ENCODE measurements around the gene RGS6.

The RGS6 gene

DNA sequence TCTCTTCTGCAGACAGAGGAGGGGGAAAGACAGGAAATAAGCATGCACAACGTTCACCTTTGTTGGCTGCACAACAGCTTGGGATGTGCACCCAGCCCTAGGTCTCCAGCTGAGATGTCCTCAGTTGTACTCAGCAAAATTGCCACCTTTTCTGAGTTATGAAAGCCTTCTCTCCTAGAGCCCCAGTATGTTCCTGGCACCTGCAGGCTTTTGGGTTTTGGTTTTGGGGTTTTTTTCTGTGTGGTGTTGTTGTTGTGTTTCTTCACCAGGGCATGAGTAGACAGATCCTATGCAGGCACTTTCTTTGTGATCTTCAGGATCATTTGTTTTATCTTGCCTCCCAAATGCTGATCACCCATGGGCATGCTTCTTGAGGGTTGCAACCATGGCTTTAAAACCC, 498.2 kb downstream of the RGS6 start:
- no peaks in the 10 kb centered on the region for H3K36me3 ChIP-seq (ENCODE audit: control insufficient read depth in 1 of 2, insufficient read depth in 2 of 2, low read length in 2 of 2)
- H3K18ac ChIP-seq (ENCODE audit: low read length): no peak overlapping the region
- no peaks in the 10 kb centered on the region for H3K27me3 ChIP-seq (ENCODE audit: insufficient read depth, low read length)
- peaks cover 0 to 6% of the 10 kb centered on the region in 2 experiments for H3K4me1 ChIP-seq (ENCODE audit: control insufficient read depth in 1 of 2, insufficient read depth in 2 of 2, low read length in 2 of 2)
- H2BK12ac ChIP-seq (ENCODE audit: low read length): no peak overlapping the region
- no peak overlapping the region for H2AK5ac ChIP-seq (ENCODE audit: low read length)
- H3K79me1 ChIP-seq (ENCODE audit: low read length): peaks cover 2% of the 10 kb centered on the region
- no peak overlapping the region for H4K12ac ChIP-seq (ENCODE audit: low read depth, low read length)
- H4K91ac ChIP-seq (ENCODE audit: low read depth, low read length): no peak overlapping the region
- no peak overlapping the region for H3K14ac ChIP-seq (ENCODE audit: low read length)
- H3K4me3 ChIP-seq (ENCODE audit: low read depth, low read length): no peak overlapping the region
- no peak overlapping the region for H3K23ac ChIP-seq (ENCODE audit: low read length)
- no peak overlapping the region for H2BK120ac ChIP-seq (ENCODE audit: insufficient read depth, low read length, poor library complexity)
- H3K9ac ChIP-seq (ENCODE audit: low read length): no peak overlapping the region
- no peaks in the 10 kb centered on the region for H3K9me3 ChIP-seq (ENCODE audit: insufficient read depth, low read depth, low read length)
- no peak overlapping the region for H3K27ac ChIP-seq (ENCODE audit: low read depth, low read length)
- no peak overlapping the region for H3K4me2 ChIP-seq (ENCODE audit: low read length)
- H3K4ac ChIP-seq (ENCODE audit: low read depth, low read length): no peak overlapping the region
- H3K79me2 ChIP-seq (ENCODE audit: control insufficient read depth, insufficient read depth, low read length, poor library complexity): no peaks in the 10 kb centered on the region
- WGBS (ENCODE audit: extremely low coverage, insufficient coverage, insufficient read length): no CpG with 5 or more reads among the region's 1 CpG
- no peak overlapping the region for H4K8ac ChIP-seq (ENCODE audit: low read depth, low read length)
- no peak for DNase-seq
- H2BK5ac ChIP-seq (ENCODE audit: low read depth, low read length, poor library complexity): no peak overlapping the region
- no peak overlapping the region for H2AFZ ChIP-seq (ENCODE audit: insufficient read depth, low read length, poor library complexity)

DNA sequence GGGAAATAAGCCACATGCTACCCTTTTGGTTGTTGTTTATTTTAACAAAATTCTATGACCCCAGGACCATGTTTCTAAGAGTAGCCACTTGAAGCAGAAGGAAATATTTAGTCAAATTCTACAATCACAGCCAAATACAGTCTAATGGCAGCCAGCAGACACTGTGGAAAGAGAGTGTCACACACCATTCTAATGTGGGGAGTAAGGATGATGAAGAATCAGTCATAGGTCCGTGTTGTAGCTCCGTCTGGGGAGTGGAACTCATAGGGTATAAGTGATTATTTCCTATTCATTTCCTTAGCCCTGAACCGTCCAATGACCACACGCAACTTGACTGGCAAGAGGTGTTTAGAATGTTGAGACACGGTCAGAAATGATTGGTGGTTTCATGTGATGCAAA, 500.5 kb downstream of the RGS6 start:
- Histone ChIP-seq H2AK5ac (ENCODE audit: low read length) (no peak overlapping the region), H4K12ac (ENCODE audit: low read depth, low read length) (no peak overlapping the region), H3K27me3 (ENCODE audit: insufficient read depth, low read length) (no peaks in the 10 kb centered on the region), H3K23ac (ENCODE audit: low read length) (no peak overlapping the region), H3K18ac (ENCODE audit: low read length) (no peak overlapping the region), H3K4me1 (ENCODE audit: control insufficient read depth in 1 of 2, insufficient read depth in 2 of 2, low read length in 2 of 2) (peaks cover 0 to 8% of the 10 kb centered on the region in 2 experiments), H3K4me2 (ENCODE audit: low read length) (no peak overlapping the region), H4K8ac (ENCODE audit: low read depth, low read length) (no peak overlapping the region), H3K4ac (ENCODE audit: low read depth, low read length) (no peak overlapping the region), H3K36me3 (ENCODE audit: control insufficient read depth in 1 of 2, insufficient read depth in 2 of 2, low read length in 2 of 2) (no peaks in the 10 kb centered on the region), H3K4me3 (ENCODE audit: low read depth, low read length) (no peak overlapping the region), H3K9ac (ENCODE audit: low read length) (no peak overlapping the region), H3K79me2 (ENCODE audit: control insufficient read depth, insufficient read depth, low read length, poor library complexity) (no peaks in the 10 kb centered on the region), H2BK12ac (ENCODE audit: low read length) (no peak overlapping the region), H3K9me3 (ENCODE audit: insufficient read depth, low read depth, low read length) (no peaks in the 10 kb centered on the region), H3K27ac (ENCODE audit: low read depth, low read length) (no peak overlapping the region), H4K91ac (ENCODE audit: low read depth, low read length) (no peak overlapping the region), H2BK120ac (ENCODE audit: insufficient read depth, low read length, poor library complexity) (no peak overlapping the region), H2BK5ac (ENCODE audit: low read depth, low read length, poor library complexity) (no peak overlapping the region), H3K14ac (ENCODE audit: low read length) (no peak overlapping the region), H3K79me1 (ENCODE audit: low read length) (peaks cover 2% of the 10 kb centered on the region), H2AFZ (ENCODE audit: insufficient read depth, low read length, poor library complexity) (no peak overlapping the region)
- DNase-seq: no peak
- no CpG with 5 or more reads among the region's 5 CpGs for WGBS (ENCODE audit: extremely low coverage, insufficient coverage, insufficient read length)

DNA sequence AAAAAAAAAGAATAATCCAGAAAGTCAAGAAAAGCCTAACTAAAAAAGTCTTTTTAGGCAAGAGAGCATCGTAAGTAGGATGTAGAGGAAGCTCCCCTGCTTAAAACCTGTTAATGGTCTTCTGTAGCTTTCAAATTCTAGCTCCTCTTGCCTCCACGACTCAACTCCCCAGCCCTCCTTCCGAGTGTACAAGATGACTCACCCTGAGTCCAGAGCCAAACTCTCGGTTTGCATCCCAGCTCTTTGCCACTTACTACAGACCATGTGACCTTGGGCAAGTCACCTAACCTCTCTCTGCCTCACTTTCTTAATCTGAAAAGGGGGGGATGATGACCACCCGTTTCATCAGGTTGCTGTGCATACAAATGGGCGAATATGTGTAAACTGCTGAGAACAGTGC, 501.3 kb downstream of the RGS6 start:
- Histone ChIP-seq H3K36me3 (ENCODE audit: control insufficient read depth in 1 of 2, insufficient read depth in 2 of 2, low read length in 2 of 2) (no peaks in the 10 kb centered on the region), H3K9me3 (ENCODE audit: insufficient read depth, low read depth, low read length) (no peaks in the 10 kb centered on the region), H3K4me2 (ENCODE audit: low read length) (no peak overlapping the region), H3K79me2 (ENCODE audit: control insufficient read depth, insufficient read depth, low read length, poor library complexity) (no peaks in the 10 kb centered on the region), H2BK120ac (ENCODE audit: insufficient read depth, low read length, poor library complexity) (no peak overlapping the region), H3K23ac (ENCODE audit: low read length) (no peak overlapping the region), H3K18ac (ENCODE audit: low read length) (no peak overlapping the region), H3K14ac (ENCODE audit: low read length) (no peak overlapping the region), H3K27ac (ENCODE audit: low read depth, low read length) (no peak overlapping the region), H4K8ac (ENCODE audit: low read depth, low read length) (no peak overlapping the region), H2BK5ac (ENCODE audit: low read depth, low read length, poor library complexity) (no peak overlapping the region), H3K9ac (ENCODE audit: low read length) (no peak overlapping the region), H2AK5ac (ENCODE audit: low read length) (no peak overlapping the region), H3K4me1 (ENCODE audit: control insufficient read depth in 1 of 2, insufficient read depth in 2 of 2, low read length in 2 of 2) (peaks cover 6 to 14% of the 10 kb centered on the region in 2 experiments), H3K27me3 (ENCODE audit: insufficient read depth, low read length) (no peaks in the 10 kb centered on the region), H3K4ac (ENCODE audit: low read depth, low read length) (no peak overlapping the region), H3K79me1 (ENCODE audit: low read length) (peaks cover 6% of the 10 kb centered on the region), H4K91ac (ENCODE audit: low read depth, low read length) (no peak overlapping the region), H2BK12ac (ENCODE audit: low read length) (no peak overlapping the region), H4K12ac (ENCODE audit: low read depth, low read length) (no peak overlapping the region), H3K4me3 (ENCODE audit: low read depth, low read length) (no peak overlapping the region), H2AFZ (ENCODE audit: insufficient read depth, low read length, poor library complexity) (no peak overlapping the region)
- no CpG with 5 or more reads among the region's 6 CpGs for WGBS (ENCODE audit: extremely low coverage, insufficient coverage, insufficient read length)
- no peak for DNase-seq

DNA sequence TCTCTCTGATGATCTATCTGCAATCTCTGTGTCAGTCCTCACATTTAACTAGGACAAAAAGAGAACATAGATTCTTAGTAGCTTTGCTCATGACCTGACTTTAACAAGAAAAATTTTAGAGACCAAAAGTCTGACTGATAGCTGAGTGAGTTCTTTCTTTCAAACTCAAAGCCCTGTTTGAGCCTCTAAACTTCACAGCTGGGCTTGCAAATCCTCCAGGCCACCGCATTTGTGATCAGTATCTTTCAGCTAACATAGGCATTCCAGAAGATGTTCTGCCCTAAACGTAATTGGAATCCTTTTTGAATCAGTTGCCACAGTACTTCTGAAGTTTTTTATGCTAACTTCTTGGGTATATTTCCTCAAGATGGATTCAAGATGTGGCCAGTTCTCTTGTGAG, 502.6 kb downstream of the RGS6 start:
- H3K4me1 ChIP-seq (ENCODE audit: control insufficient read depth in 1 of 2, insufficient read depth in 2 of 2, low read length in 2 of 2): peaks cover 7 to 15% of the 10 kb centered on the region in 2 experiments
- H3K79me2 ChIP-seq (ENCODE audit: control insufficient read depth, insufficient read depth, low read length, poor library complexity): no peaks in the 10 kb centered on the region
- no peak overlapping the region for H2BK12ac ChIP-seq (ENCODE audit: low read length)
- no peak overlapping the region for H3K23ac ChIP-seq (ENCODE audit: low read length)
- no peak overlapping the region for H3K4me3 ChIP-seq (ENCODE audit: low read depth, low read length)
- no peak overlapping the region for H4K91ac ChIP-seq (ENCODE audit: low read depth, low read length)
- peak; percentile 42 to 77 for DNase-seq
- H3K14ac ChIP-seq (ENCODE audit: low read length): no peak overlapping the region
- H3K9me3 ChIP-seq (ENCODE audit: insufficient read depth, low read depth, low read length): no peaks in the 10 kb centered on the region
- no peak overlapping the region for H2BK5ac ChIP-seq (ENCODE audit: low read depth, low read length, poor library complexity)
- no peak overlapping the region for H2AFZ ChIP-seq (ENCODE audit: insufficient read depth, low read length, poor library complexity)
- no CpG with 5 or more reads among the region's 2 CpGs for WGBS (ENCODE audit: extremely low coverage, insufficient coverage, insufficient read length)
- no peak overlapping the region for H4K12ac ChIP-seq (ENCODE audit: low read depth, low read length)
- H2BK120ac ChIP-seq (ENCODE audit: insufficient read depth, low read length, poor library complexity): no peak overlapping the region
- no peaks in the 10 kb centered on the region for H3K27me3 ChIP-seq (ENCODE audit: insufficient read depth, low read length)
- no peaks in the 10 kb centered on the region for H3K36me3 ChIP-seq (ENCODE audit: control insufficient read depth in 1 of 2, insufficient read depth in 2 of 2, low read length in 2 of 2)
- H3K9ac ChIP-seq (ENCODE audit: low read length): no peak overlapping the region
- H4K8ac ChIP-seq (ENCODE audit: low read depth, low read length): no peak overlapping the region
- H3K79me1 ChIP-seq (ENCODE audit: low read length): peaks cover 7% of the 10 kb centered on the region
- H3K4ac ChIP-seq (ENCODE audit: low read depth, low read length): no peak overlapping the region
- H3K27ac ChIP-seq (ENCODE audit: low read depth, low read length): peak overlapping the region; percentile 39
- no peak overlapping the region for H3K4me2 ChIP-seq (ENCODE audit: low read length)
- H3K18ac ChIP-seq (ENCODE audit: low read length): no peak overlapping the region
- H2AK5ac ChIP-seq (ENCODE audit: low read length): no peak overlapping the region
